HG03135 (cell line): ENCODE results near the gene FUT9.

Experiments
- ATAC-seq: cut with Tn5 transposase; IDR thresholded peaks from one replicate; pipeline ENCODE4 v1.9.1; 2021; ENCODE audit warnings: mild to moderate bottlenecking, moderate library complexity; ENCODE audit not compliant: unreplicated experiment

The FUT9 gene

GRCh38 chr6:96065213-96065612, 49.4 kb downstream of the FUT9 start:
- ATAC-seq: no peak

GRCh38 chr6:96066376-96066775, 50.6 kb downstream of the FUT9 start:
- no peak for ATAC-seq

- no peak for ATAC-seq
Measured at GRCh38 chr6:96073555-96073954, 57.8 kb downstream of the FUT9 start.

GRCh38 chr6:96074006-96074405, 58.2 kb downstream of the FUT9 start:
- no peak for ATAC-seq

GRCh38 chr6:96075826-96076225, 60.1 kb downstream of the FUT9 start:
- ATAC-seq: no peak

GRCh38 chr6:96086745-96087144, 71.0 kb downstream of the FUT9 start:
- no peak for ATAC-seq

GRCh38 chr6:96089173-96089572, 73.4 kb downstream of the FUT9 start:
- no peak for ATAC-seq

- ATAC-seq: no peak
Measured at GRCh38 chr6:96094077-96094476, 78.3 kb downstream of the FUT9 start.

- no peak for ATAC-seq
Measured at GRCh38 chr6:96099069-96099468, 83.3 kb downstream of the FUT9 start.

- no peak for ATAC-seq
Measured at GRCh38 chr6:96101564-96101963, 85.8 kb downstream of the FUT9 start.

GRCh38 chr6:96104910-96105309, 89.1 kb downstream of the FUT9 start:
- ATAC-seq: no peak

GRCh38 chr6:96110878-96111277, 95.1 kb downstream of the FUT9 start:
- ATAC-seq: no peak

GRCh38 chr6:96116674-96117073, 100.9 kb downstream of the FUT9 start:
- ATAC-seq: no peak

GRCh38 chr6:96124778-96125177, 109.0 kb downstream of the FUT9 start:
- no peak for ATAC-seq

- no peak for ATAC-seq
Measured at GRCh38 chr6:96138406-96138805, 122.6 kb downstream of the FUT9 start.

- ATAC-seq: no peak
Measured at GRCh38 chr6:96142142-96142541, 126.4 kb downstream of the FUT9 start.

GRCh38 chr6:96150431-96150830, 134.7 kb downstream of the FUT9 start:
- ATAC-seq: no peak

- ATAC-seq: no peak
Measured at GRCh38 chr6:96151707-96152106, 135.9 kb downstream of the FUT9 start.

- ATAC-seq: no peak
Measured at GRCh38 chr6:96152114-96152708, 136.4 kb downstream of the FUT9 start.

GRCh38 chr6:96153775-96154174, 138.0 kb downstream of the FUT9 start:
- no peak for ATAC-seq

GRCh38 chr6:96156425-96156824, 140.7 kb downstream of the FUT9 start:
- no peak for ATAC-seq

GRCh38 chr6:96157018-96157565, 141.3 kb downstream of the FUT9 start:
- peak; percentile 96 for ATAC-seq

GRCh38 chr6:96162711-96163120, 146.9 kb downstream of the FUT9 start:
- no peak for ATAC-seq
